CD4-positive, CD25-positive, alpha-beta regulatory T cell (primary cell): ENCODE results near the gene CNNM3. TPM values are rescaled to one million over a fixed set of nuclear protein-coding genes. Genes with fewer than 3 reads are reported as not detected.

Experiments
- ATAC-seq, 2 donors: fragments of 150-1000 bp; cut with Tn5 transposase; one replicate each; pipeline ENCODE4 v1.10.0; 2021; ENCODE audit warnings: low read depth in 2 of 2, moderate number of reproducible peaks in 2 of 2, moderate library complexity in 1 of 2
- DNase-seq, 3 donors: peaks; one replicate each; pipeline versions ENCODE4 v3.0.0 to v3.0.0-alpha.2; 2012 to 2022; ENCODE audit warnings: mixed read lengths in 1 of 3
- H3K27ac ChIP-seq: one replicate; pipeline ENCODE4 v1.7.0; 2013; ENCODE audit warnings: mild to moderate bottlenecking, low read length; ENCODE audit not compliant: insufficient read depth, poor library complexity, severe bottlenecking
- H3K27me3 ChIP-seq: one replicate; pipeline ENCODE4 v1.7.0; 2013; ENCODE audit warnings: low read length; ENCODE audit not compliant: control insufficient read depth, insufficient read depth
- H3K36me3 ChIP-seq: one replicate; pipeline ENCODE4 v1.7.0; 2013; ENCODE audit warnings: mild to moderate bottlenecking, low read length, moderate library complexity; ENCODE audit not compliant: control insufficient read depth, insufficient read depth
- H3K4me1 ChIP-seq: 2 replicates; pipeline ENCODE4 v1.7.0; 2013; ENCODE audit warnings: mild to moderate bottlenecking, low read length; ENCODE audit not compliant: insufficient read depth, control insufficient read depth, poor library complexity, severe bottlenecking
- H3K4me3 ChIP-seq: one replicate; pipeline ENCODE4 v1.7.0; 2013; ENCODE audit warnings: low read depth, mild to moderate bottlenecking, low read length, moderate library complexity
- H3K9me3 ChIP-seq, 2 experiments: 1 replicate in 1 of 2; 2 replicates in 1 of 2; pipeline ENCODE4 v1.7.0; 2013; ENCODE audit warnings: low read length in 2 of 2, mild to moderate bottlenecking in 1 of 2, moderate library complexity in 1 of 2; ENCODE audit not compliant: control insufficient read depth in 2 of 2
- H3K27ac Mint-ChIP-seq, 3 donors: one replicate each; pipeline ENCODE4 v1.8.0; 2020 to 2022; ENCODE audit warnings: mild to moderate bottlenecking in 3 of 3, mixed read lengths in 3 of 3, moderate library complexity in 2 of 3
- H3K27me3 Mint-ChIP-seq: one replicate; pipeline ENCODE4 v1.8.0; 2022; ENCODE audit warnings: mild to moderate bottlenecking, mixed read lengths
- H3K36me3 Mint-ChIP-seq: one replicate; pipeline ENCODE4 v1.8.0; 2020; ENCODE audit warnings: mixed read lengths
- H3K4me1 Mint-ChIP-seq, 4 donors: one replicate each; pipeline ENCODE4 v1.8.0; 2020 to 2022; ENCODE audit warnings: mixed read lengths in 4 of 4, mild to moderate bottlenecking in 1 of 4
- H3K4me3 Mint-ChIP-seq, 4 donors: one replicate each; pipeline ENCODE4 v1.8.0; 2020 to 2022; ENCODE audit warnings: mild to moderate bottlenecking in 4 of 4, mixed read lengths in 4 of 4, moderate library complexity in 3 of 4
- H3K9me3 Mint-ChIP-seq, 7 donors: one replicate each; pipeline ENCODE4 v1.8.0; 2020 to 2022; ENCODE audit warnings: mixed read lengths in 7 of 7, mild to moderate bottlenecking in 3 of 7, moderate library complexity in 2 of 7
- polyA plus RNA-seq, 4 donors: library from polyadenylated mRNA; unstranded; fragments of 300-500 nt; fragmentation: Illumina TruSeq; gene quantifications; one replicate each; pipeline ENCODE4 v1.2.3, GENCODE V29; 2021
- total RNA-seq: library from RNA; stranded (reverse); gene quantifications from one replicate; pipeline ENCODE4 v1.2.3, GENCODE V29; 2022

CNNM3 gene
- total and polyA plus RNA-seq, 5 donors from 2014 or later, result 4.9 to 33.1 (median 10.3) TPM

DNA sequence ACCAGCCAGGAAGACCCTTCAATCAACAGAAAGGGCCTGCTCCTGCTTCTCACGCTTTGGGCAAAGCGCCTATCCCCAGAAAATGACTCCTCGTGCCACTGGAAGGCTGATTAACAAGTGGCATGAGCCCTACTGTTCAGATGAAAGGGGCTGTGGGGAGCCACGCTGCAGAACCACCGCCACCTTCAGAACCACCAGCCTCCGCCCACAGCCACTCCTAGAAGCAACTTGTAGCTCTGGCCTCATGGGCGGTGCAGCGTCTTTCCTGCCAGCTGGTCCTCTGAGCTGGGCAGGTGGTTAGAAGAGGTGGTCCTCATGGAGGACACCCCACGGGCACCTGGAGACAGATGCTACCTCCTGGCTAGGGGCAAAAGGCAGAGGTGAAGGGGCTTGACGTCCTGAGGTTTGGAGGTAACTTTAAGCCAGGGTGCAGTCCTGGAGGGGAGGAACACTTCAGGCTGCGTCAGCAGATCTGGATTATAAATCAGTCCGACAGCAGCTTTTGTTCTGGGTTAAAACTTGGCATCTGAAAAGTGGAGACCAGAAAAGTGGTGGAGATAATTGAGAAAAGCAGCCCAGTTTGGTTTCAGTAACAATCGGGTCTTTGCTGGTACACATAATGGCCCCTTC is 54.7 kb downstream of the CNNM3 start:
- Mint-ChIP-seq H3K27me3 (peaks cover 44% of the 10 kb centered on the region), H3K36me3 (no peaks in the 10 kb centered on the region), H3K27ac (peak overlapping the region; percentile 87 to 96 (median 90)), H3K4me1 (peaks cover 6 to 61% (median 23%) of the 10 kb centered on the region in 4 donors), H3K9me3 (no peaks in the 10 kb centered on the region), H3K4me3 (peak overlapping the region; percentile 90 to 95 (median 92))
- H3K4me1 ChIP-seq, result peaks cover 38% of the 10 kb centered on the region
- peak overlapping the region; percentile 44 for H3K4me3 ChIP-seq
- ATAC-seq (peak; percentile 52 to 54), DNase-seq (peak; percentile 36 to 70 (median 64))
- no peaks in the 10 kb centered on the region for H3K36me3 ChIP-seq
- H3K9me3 ChIP-seq, result no peaks in the 10 kb centered on the region
- no peaks in the 10 kb centered on the region for H3K27me3 ChIP-seq
- H3K27ac ChIP-seq, result peak overlapping the region; percentile 71

DNA sequence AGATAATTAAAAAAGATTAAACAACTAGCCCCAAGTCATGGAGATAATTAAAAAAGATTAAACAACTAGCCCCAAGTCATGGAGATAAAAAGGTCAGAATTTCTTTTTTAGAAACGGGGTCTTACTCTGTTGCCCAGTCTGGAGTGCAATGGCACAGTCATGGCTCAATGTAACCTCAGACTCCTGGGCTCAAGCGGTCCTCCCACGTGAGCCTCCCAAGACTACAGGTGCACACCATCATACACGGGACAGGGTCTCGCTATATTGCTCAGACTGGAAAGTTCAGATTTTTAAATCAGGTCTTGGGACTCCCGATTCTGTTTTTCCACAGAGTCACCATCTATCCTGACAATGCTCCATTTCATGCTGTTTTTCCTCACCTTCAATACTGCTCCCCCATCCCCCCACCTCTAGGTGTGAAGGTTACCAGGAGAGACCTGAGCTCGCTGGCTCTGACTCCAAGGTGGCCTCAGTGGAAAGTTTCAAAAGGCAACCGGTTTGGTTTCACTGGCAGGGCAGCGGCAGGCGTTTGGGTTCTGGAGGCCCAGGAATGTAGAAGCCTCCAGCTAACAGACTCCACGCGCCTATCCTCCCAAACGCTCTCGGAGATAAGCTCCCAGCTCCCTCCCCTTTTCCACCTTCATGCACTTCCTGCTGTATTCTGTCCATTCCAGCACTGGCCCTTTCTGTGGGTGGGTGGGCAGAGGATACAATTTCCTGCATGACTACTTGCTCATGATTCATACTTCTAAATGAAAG is 56.7 kb downstream of the CNNM3 start:
- H3K4me1 Mint-ChIP-seq, result peaks cover 6 to 45% (median 15%) of the 10 kb centered on the region in 4 donors
- peak overlapping the region in 3 of 4 donors; percentile 28 to 75 (median 53) for H3K4me3 Mint-ChIP-seq
- H3K4me1 ChIP-seq, result peaks cover 31% of the 10 kb centered on the region

DNA sequence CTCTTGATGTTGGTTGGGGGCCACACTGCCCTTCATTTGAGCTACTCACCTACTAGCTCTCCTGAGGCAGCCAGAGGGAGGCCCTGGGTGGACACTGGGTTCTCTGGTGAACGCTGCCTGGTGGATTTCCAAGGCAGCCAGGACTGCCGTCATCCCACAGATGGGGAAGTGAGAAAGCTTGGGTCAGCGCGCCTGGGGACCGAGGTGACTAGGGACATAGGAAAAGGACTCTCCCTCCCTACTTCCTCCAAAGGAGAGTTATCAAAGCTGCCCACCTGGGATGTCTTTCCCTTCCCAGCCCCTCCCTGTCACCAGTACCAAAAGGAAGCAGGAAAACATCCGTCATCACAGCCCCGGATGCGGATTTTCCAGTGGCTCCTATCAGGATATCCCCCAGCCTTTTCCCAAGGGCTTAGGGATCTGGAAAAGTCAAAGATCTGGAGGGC is 57.6 kb downstream of the CNNM3 start:
- ATAC-seq (no peak), DNase-seq (no peak)
- H3K4me1 Mint-ChIP-seq, result peaks cover 6 to 41% (median 14%) of the 10 kb centered on the region in 4 donors
- H3K36me3 Mint-ChIP-seq, result no peaks in the 10 kb centered on the region
- peaks cover 24% of the 10 kb centered on the region for H3K4me1 ChIP-seq
- peak overlapping the region; percentile 5 for H3K27ac ChIP-seq
- H3K27ac Mint-ChIP-seq, result peak overlapping the region in 2 of 3 donors; percentile 41 to 91
- no peaks in the 10 kb centered on the region for H3K9me3 Mint-ChIP-seq
- H3K36me3 ChIP-seq, result no peaks in the 10 kb centered on the region
- H3K27me3 ChIP-seq, result no peaks in the 10 kb centered on the region
- peak overlapping the region in 1 of 4 donors; percentile 53 for H3K4me3 Mint-ChIP-seq
- peaks cover 30% of the 10 kb centered on the region for H3K27me3 Mint-ChIP-seq
- H3K4me3 ChIP-seq, result no peak overlapping the region
- no peaks in the 10 kb centered on the region for H3K9me3 ChIP-seq

More for the DNA sequence above, 56.7 kb downstream of the CNNM3 start:
- peaks cover 35% of the 10 kb centered on the region for H3K27me3 Mint-ChIP-seq
- DNase-seq, result no peak
- peak overlapping the region in 2 of 3 donors; percentile 67 to 69 for H3K27ac Mint-ChIP-seq
- Histone ChIP-seq H3K4me3 (no peak overlapping the region), H3K9me3 (no peaks in the 10 kb centered on the region), H3K36me3 (no peaks in the 10 kb centered on the region), H3K27me3 (no peaks in the 10 kb centered on the region), H3K27ac (no peak overlapping the region)
- H3K36me3 Mint-ChIP-seq, result no peaks in the 10 kb centered on the region
- ATAC-seq, result no peak
- H3K9me3 Mint-ChIP-seq, result no peaks in the 10 kb centered on the region

DNA sequence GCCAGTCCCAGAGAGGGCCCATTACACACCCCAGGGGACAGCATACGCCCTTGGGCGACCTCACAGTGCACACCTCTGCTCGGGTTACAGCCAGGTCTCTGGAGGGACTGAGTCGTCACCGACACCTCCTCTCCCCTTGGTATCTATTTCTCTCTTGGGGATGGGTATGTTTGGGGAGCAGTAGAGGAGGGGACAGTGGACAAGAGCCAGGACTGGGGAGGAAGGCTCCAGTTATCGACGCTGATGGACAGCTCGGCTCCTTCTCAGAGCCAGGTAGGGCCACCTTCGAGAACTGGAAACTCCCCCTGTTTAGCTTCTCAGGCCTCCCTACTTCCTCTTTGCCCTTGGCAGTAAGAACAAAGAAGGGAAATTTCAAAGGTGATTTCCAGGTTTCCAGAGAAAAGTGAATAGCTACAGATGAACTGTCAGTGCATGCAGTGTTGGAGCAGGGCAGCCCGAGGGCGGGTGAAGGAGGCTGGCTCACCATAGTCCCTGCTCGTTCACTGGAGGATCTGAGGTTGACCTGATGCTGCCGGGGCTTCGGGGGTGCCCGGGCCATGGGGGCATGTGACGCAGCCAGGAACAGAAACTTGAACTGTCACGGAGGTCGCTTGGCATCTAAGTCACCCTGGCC is 58.2 kb downstream of the CNNM3 start:
- H3K27me3 ChIP-seq, result no peaks in the 10 kb centered on the region
- H3K9me3 Mint-ChIP-seq, result no peaks in the 10 kb centered on the region
- no peak overlapping the region for H3K4me3 ChIP-seq
- H3K4me1 Mint-ChIP-seq, result peaks cover 6 to 41% (median 14%) of the 10 kb centered on the region in 4 donors
- H3K27me3 Mint-ChIP-seq, result peaks cover 36% of the 10 kb centered on the region
- no peaks in the 10 kb centered on the region for H3K9me3 ChIP-seq
- H3K36me3 Mint-ChIP-seq, result no peaks in the 10 kb centered on the region
- H3K4me3 Mint-ChIP-seq, result peak overlapping the region in 1 of 4 donors; percentile 80
- no peak for DNase-seq
- H3K36me3 ChIP-seq, result no peaks in the 10 kb centered on the region
- peak overlapping the region; percentile 5 for H3K27ac ChIP-seq
- peak overlapping the region; percentile 41 to 91 (median 48) for H3K27ac Mint-ChIP-seq
- H3K4me1 ChIP-seq, result peaks cover 20% of the 10 kb centered on the region
- ATAC-seq, result no peak

DNA sequence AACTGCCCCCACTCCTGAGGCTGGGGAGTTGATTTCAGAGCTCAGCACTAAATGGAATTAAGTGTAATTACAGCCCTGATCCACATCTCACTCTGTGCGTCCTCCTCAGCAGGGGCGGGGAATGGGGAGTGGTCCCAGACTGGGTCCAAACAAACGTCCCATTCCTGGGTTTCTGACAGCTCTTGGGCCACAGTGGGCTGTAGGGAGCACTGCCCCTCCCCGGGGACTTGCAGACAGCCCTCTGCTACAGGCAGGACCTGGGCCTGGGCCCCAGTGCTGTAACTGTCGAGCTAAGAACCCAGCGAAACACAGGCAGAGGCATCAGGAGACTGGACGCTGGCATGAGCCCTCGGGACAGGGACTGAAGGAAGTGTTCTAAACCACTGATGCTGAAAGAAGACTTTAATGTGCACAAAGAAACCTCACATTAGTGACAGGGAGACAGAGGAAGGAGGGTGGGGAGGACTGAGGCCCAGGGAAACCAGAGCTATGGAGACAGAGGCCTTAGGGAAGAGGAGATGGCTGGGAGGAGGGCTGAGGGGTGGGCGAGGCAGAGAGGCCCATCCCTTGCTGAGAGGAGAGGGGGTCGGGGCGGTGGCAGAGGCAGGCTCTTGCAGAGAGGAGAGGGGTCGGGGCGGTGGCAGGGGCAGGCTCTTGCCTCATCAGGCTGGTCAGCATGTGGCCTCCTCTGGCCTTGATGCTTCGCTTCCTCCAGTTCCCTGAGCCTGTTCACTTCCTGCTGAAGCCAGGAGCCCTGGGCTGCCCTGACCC is 59.6 kb downstream of the CNNM3 start:
- no peaks in the 10 kb centered on the region for H3K36me3 Mint-ChIP-seq
- DNase-seq (no peak), ATAC-seq (no peak)
- H3K9me3 ChIP-seq, result no peaks in the 10 kb centered on the region
- H3K27ac ChIP-seq, result no peak overlapping the region
- H3K9me3 Mint-ChIP-seq, result no peaks in the 10 kb centered on the region
- H3K27ac Mint-ChIP-seq, result peak overlapping the region in 1 of 3 donors; percentile 42
- H3K27me3 ChIP-seq, result no peaks in the 10 kb centered on the region
- no peaks in the 10 kb centered on the region for H3K36me3 ChIP-seq
- H3K4me1 Mint-ChIP-seq, result peaks cover 3 to 40% (median 12%) of the 10 kb centered on the region in 4 donors
- peak overlapping the region in 1 of 4 donors; percentile 23 for H3K4me3 Mint-ChIP-seq
- no peak overlapping the region for H3K4me3 ChIP-seq
- H3K4me1 ChIP-seq, result peaks cover 12% of the 10 kb centered on the region
- peaks cover 33% of the 10 kb centered on the region for H3K27me3 Mint-ChIP-seq

DNA sequence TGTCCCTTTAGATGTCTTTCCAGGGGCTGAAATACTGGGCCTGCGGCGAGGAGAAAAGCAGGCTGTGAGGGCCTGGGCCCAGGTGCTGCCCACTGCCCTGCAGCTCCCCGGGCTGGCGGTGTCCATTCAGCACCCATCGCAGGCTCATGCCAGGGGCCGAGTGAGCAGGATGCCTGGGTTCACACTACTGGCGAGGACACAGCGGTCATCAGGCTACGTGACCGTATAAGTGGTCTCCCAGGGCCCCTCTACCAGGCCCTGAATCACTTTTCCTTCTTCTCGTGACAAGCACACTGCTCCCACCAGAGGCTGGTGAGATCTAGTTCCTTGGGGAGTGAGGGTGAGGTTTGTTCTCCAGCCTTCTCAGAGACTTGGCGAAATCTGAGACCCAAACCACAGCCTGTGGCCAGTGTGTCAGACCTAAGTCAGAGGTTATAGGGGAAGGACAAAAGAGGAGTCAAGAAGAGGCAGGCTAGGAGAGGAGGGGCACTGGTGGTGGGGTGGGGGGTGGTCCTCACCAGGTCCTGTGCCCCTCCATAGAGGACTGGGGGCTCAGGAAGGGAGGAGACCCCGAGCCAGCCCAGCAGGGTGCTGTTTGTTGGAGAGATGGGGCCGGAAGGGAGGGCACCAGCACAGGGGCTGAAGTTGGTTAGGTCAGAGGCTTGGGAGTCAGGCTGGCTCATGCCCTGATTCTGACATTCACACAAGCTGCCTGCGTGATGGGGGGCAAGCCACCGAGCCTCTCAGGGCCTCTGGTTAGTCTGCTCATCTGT is 60.4 kb downstream of the CNNM3 start:
- Histone ChIP-seq H3K9me3 (no peaks in the 10 kb centered on the region), H3K4me1 (peaks cover 9% of the 10 kb centered on the region), H3K27ac (no peak overlapping the region), H3K36me3 (no peaks in the 10 kb centered on the region), H3K27me3 (no peaks in the 10 kb centered on the region), H3K4me3 (no peak overlapping the region)
- peak overlapping the region in 1 of 3 donors; percentile 51 for H3K27ac Mint-ChIP-seq
- H3K36me3 Mint-ChIP-seq, result no peaks in the 10 kb centered on the region
- DNase-seq (no peak), ATAC-seq (no peak)
- H3K4me3 Mint-ChIP-seq, result no peak overlapping the region
- H3K27me3 Mint-ChIP-seq, result peaks cover 25% of the 10 kb centered on the region
- H3K4me1 Mint-ChIP-seq, result peaks cover 0 to 32% (median 7%) of the 10 kb centered on the region in 4 donors
- no peaks in the 10 kb centered on the region for H3K9me3 Mint-ChIP-seq
